Dermis microvascular lymphatic vessel endothelial cell (primary cell): ENCODE results near the gene WASF2. TPM values are rescaled to one million over a fixed set of nuclear protein-coding genes. Genes with fewer than 3 reads are reported as not detected.
"Not testable (repeated sequence)": the region's sequence is repeated elsewhere in the genome, so short reads cannot be mapped to it uniquely, and the experiment has no call there.

ENCODE experiments used
- DNase-seq, 2 donors: peaks; one replicate each; pipeline versions ENCODE4 v3.0.0 to v3.0.0-alpha.2; 2010; ENCODE audit warnings: low read depth in 2 of 2
- total RNA-seq: library from RNA; depleted of rRNA; stranded (reverse); fragments of >200 nt; gene quantifications from 2 replicates; pipeline ENCODE4 v1.2.1, GENCODE V29; 2014

Gene WASF2
- total RNA-seq, result 33.1 and 54.5 TPM in 2 replicates

GRCh38 chr1:27489973-27490741, at the start of gene WASF2:
Gene WASF2, minus strand, starts transcription at chr1:27490167. Its CDS starts 61,277 bp downstream, at chr1:27428890.
- peak; percentile 98 to 99 for DNase-seq

GRCh38 chr1:27538793-27539192, 48.8 kb upstream of the WASF2 start:
- DNase-seq, result no peak

- DNase-seq, result not testable (repeated sequence)
Measured at GRCh38 chr1:27538305-27538676, 48.3 kb upstream of the WASF2 start.

- no peak for DNase-seq
Measured at GRCh38 chr1:27536767-27537166, 46.8 kb upstream of the WASF2 start.

- DNase-seq, result no peak
Measured at GRCh38 chr1:27536010-27536757, 46.2 kb upstream of the WASF2 start.

GRCh38 chr1:27535386-27535785, 45.4 kb upstream of the WASF2 start:
- DNase-seq, result no peak

- DNase-seq, result no peak
Measured at GRCh38 chr1:27531959-27532685, 42.2 kb upstream of the WASF2 start.

- DNase-seq, result no peak
Measured at GRCh38 chr1:27530192-27530591, 40.2 kb upstream of the WASF2 start.

- no peak for DNase-seq
Measured at GRCh38 chr1:27529704-27530018, 39.7 kb upstream of the WASF2 start.

GRCh38 chr1:27528818-27529703, 39.1 kb upstream of the WASF2 start:
- DNase-seq, result peak in 1 of 2 donors; percentile 16

- DNase-seq, result peak in 1 of 2 donors; percentile 39
Measured at GRCh38 chr1:27527890-27528817, 38.2 kb upstream of the WASF2 start.

- no peak for DNase-seq
Measured at GRCh38 chr1:27527223-27527889, 37.4 kb upstream of the WASF2 start.

- DNase-seq, result no peak
Measured at GRCh38 chr1:27526569-27527222, 36.7 kb upstream of the WASF2 start.

- no peak for DNase-seq
Measured at GRCh38 chr1:27525296-27526272, 35.6 kb upstream of the WASF2 start.

- no peak for DNase-seq
Measured at GRCh38 chr1:27523337-27524020, 33.5 kb upstream of the WASF2 start.

GRCh38 chr1:27522432-27523336, 32.7 kb upstream of the WASF2 start:
- peak in 1 of 2 donors; percentile 28 for DNase-seq
